KOPT-K1 (cell line): ENCODE measurements around the gene TNNI2.
"Not testable (repeated sequence)": the region's sequence is repeated elsewhere in the genome, so short reads cannot be mapped to it uniquely, and the experiment has no call there.

ENCODE experiments used
- H3K27ac ChIP-seq: fragments of 200-600 bp; sonication (generic); 2 replicates; pipeline ENCODE4 v1.5.1; 2016; ENCODE audit warnings: antibody characterized with exemption, mild to moderate bottlenecking, low read depth, low read length; ENCODE audit not compliant: poor library complexity, severe bottlenecking
- H3K36me3 ChIP-seq: fragments of 200-600 bp; sonication (generic); 2 replicates; pipeline ENCODE4 v1.5.1; 2017; ENCODE audit warnings: antibody characterized with exemption, mild to moderate bottlenecking, low read length, moderate library complexity; ENCODE audit not compliant: insufficient read depth
- H3K9me3 ChIP-seq: fragments of 200-600 bp; sonication (generic); 2 replicates; pipeline ENCODE4 v1.5.1; 2017; ENCODE audit warnings: antibody characterized with exemption, low read length, mild to moderate bottlenecking; ENCODE audit not compliant: insufficient read depth, poor library complexity, severe bottlenecking

Gene TNNI2

GRCh38 chr11:1838426-1839144 is at the start of gene TNNI2:
Gene TNNI2 (plus strand): TSS chr11:1838981. CDS start chr11:1839697, 716 bp downstream.
- Histone ChIP-seq H3K9me3 (no peaks in the 10 kb centered on the region), H3K27ac (no peak within 1 kb of the TSS), H3K36me3 (no peaks in the 10 kb centered on the region)

GRCh38 chr11:1791912-1792311 is 46.9 kb upstream of the TNNI2 start:
- Histone ChIP-seq H3K9me3 (no peaks in the 10 kb centered on the region), H3K36me3 (no peaks in the 10 kb centered on the region), H3K27ac (no peak overlapping the region)

GRCh38 chr11:1792461-1792860 is 46.3 kb upstream of the TNNI2 start:
- no peak overlapping the region for H3K27ac ChIP-seq
- H3K36me3 ChIP-seq = no peaks in the 10 kb centered on the region
- no peaks in the 10 kb centered on the region for H3K9me3 ChIP-seq

GRCh38 chr11:1793081-1793480 is 45.7 kb upstream of the TNNI2 start:
- no peaks in the 10 kb centered on the region for H3K36me3 ChIP-seq
- H3K27ac ChIP-seq = no peak overlapping the region
- H3K9me3 ChIP-seq = no peaks in the 10 kb centered on the region

- no peaks in the 10 kb centered on the region for H3K9me3 ChIP-seq
- no peaks in the 10 kb centered on the region for H3K36me3 ChIP-seq
- no peak overlapping the region for H3K27ac ChIP-seq
Observed at GRCh38 chr11:1796413-1797011, 42.3 kb upstream of the TNNI2 start.

- Histone ChIP-seq H3K36me3 (no peaks in the 10 kb centered on the region), H3K27ac (no peak overlapping the region)
Observed at GRCh38 chr11:1797391-1798125, 41.2 kb upstream of the TNNI2 start.

GRCh38 chr11:1803246-1803645 is 35.5 kb upstream of the TNNI2 start:
- H3K27ac ChIP-seq = no peak overlapping the region
- H3K36me3 ChIP-seq = no peaks in the 10 kb centered on the region

More at GRCh38 chr11:1797391-1798125, 41.2 kb upstream of the TNNI2 start:
- H3K9me3 ChIP-seq = no peaks in the 10 kb centered on the region

GRCh38 chr11:1803835-1804519 is 34.8 kb upstream of the TNNI2 start:
- H3K27ac ChIP-seq, H3K36me3 ChIP-seq, H3K9me3 ChIP-seq: not testable (repeated sequence)

More at GRCh38 chr11:1803246-1803645, 35.5 kb upstream of the TNNI2 start:
- H3K9me3 ChIP-seq = no peaks in the 10 kb centered on the region

GRCh38 chr11:1805525-1805924 is 33.3 kb upstream of the TNNI2 start:
- Histone ChIP-seq H3K9me3 (peaks cover 6% of the 10 kb centered on the region), H3K36me3 (no peaks in the 10 kb centered on the region), H3K27ac (no peak overlapping the region)

GRCh38 chr11:1807264-1807995 is 31.4 kb upstream of the TNNI2 start:
- Histone ChIP-seq H3K36me3 (no peaks in the 10 kb centered on the region), H3K9me3 (peaks cover 11% of the 10 kb centered on the region), H3K27ac (no peak overlapping the region)

GRCh38 chr11:1810761-1811160 is 28.0 kb upstream of the TNNI2 start:
- Histone ChIP-seq H3K27ac (no peak overlapping the region), H3K9me3 (peaks cover 17% of the 10 kb centered on the region), H3K36me3 (no peaks in the 10 kb centered on the region)

GRCh38 chr11:1812274-1812673 is 26.5 kb upstream of the TNNI2 start:
- peaks cover 17% of the 10 kb centered on the region for H3K9me3 ChIP-seq
- no peaks in the 10 kb centered on the region for H3K36me3 ChIP-seq
- no peak overlapping the region for H3K27ac ChIP-seq

GRCh38 chr11:1812801-1813200 is 26.0 kb upstream of the TNNI2 start:
- no peaks in the 10 kb centered on the region for H3K36me3 ChIP-seq
- H3K27ac ChIP-seq = no peak overlapping the region
- H3K9me3 ChIP-seq = peaks cover 22% of the 10 kb centered on the region

GRCh38 chr11:1813356-1813755 is 25.4 kb upstream of the TNNI2 start:
- H3K36me3 ChIP-seq, H3K27ac ChIP-seq: not testable (repeated sequence)
- H3K9me3 ChIP-seq = peaks cover 26% of the 10 kb centered on the region
